ENCODE measurements around the gene PIK3R6. TPM values are rescaled to one million over a fixed set of nuclear protein-coding genes. Genes with fewer than 3 reads are reported as not detected.

PIK3R6 gene
- total and polyA plus RNA-seq, 2 experiments from 2014 or later, result 0.11 to 0.24 TPM

DNA sequence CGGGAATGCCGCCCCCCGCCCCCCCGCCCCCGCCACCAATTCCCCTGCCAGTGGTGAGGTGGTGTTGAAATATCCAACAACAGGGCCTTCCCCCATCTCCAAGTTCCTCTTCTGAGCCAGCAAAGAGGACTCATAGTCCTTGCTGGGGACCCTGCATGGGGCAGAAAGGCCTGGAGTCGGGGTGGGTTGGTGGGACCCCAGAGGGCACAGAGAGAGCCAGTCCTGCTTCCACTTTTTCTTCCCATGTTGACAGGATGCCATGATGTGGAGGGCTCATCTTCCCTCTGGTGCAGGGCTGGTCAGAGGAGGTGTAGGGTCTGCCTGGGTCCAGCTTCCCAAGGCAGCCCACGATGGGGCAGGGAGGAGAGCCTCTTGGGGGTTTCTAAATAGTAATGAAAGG is 49.0 kb upstream of the PIK3R6 start (continued):
- TF ChIP-seq EZH2phosphoT487 (IDR thresholded peaks at IDR 0.05; ENCODE audit: unreplicated experiment), result no peak
- TF ChIP-seq, protein P1, sequence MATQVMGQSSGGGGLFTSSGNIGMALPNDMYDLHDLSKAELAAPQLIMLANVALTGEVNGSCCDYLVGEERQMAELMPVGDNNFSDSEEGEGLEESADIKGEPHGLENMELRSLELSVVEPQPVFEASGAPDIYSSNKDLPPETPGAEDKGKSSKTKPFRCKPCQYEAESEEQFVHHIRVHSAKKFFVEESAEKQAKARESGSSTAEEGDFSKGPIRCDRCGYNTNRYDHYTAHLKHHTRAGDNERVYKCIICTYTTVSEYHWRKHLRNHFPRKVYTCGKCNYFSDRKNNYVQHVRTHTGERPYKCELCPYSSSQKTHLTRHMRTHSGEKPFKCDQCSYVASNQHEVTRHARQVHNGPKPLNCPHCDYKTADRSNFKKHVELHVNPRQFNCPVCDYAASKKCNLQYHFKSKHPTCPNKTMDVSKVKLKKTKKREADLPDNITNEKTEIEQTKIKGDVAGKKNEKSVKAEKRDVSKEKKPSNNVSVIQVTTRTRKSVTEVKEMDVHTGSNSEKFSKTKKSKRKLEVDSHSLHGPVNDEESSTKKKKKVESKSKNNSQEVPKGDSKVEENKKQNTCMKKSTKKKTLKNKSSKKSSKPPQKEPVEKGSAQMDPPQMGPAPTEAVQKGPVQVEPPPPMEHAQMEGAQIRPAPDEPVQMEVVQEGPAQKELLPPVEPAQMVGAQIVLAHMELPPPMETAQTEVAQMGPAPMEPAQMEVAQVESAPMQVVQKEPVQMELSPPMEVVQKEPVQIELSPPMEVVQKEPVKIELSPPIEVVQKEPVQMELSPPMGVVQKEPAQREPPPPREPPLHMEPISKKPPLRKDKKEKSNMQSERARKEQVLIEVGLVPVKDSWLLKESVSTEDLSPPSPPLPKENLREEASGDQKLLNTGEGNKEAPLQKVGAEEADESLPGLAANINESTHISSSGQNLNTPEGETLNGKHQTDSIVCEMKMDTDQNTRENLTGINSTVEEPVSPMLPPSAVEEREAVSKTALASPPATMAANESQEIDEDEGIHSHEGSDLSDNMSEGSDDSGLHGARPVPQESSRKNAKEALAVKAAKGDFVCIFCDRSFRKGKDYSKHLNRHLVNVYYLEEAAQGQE (IDR thresholded peaks at IDR 0.05; ENCODE audit: unreplicated experiment), result no peak
- no peak for TF ChIP-seq STAT1 (IDR thresholded peaks at IDR 0.05; ENCODE audit: unreplicated experiment)
- TF ChIP-seq JUNB (IDR thresholded peaks at IDR 0.05; ENCODE audit: unreplicated experiment), result no peak

GRCh38 chr17:8914554-8914953 is 47.1 kb upstream of the PIK3R6 start:
- Mint-ChIP-seq H3K4me1 (no peaks in the 10 kb centered on the region), H3K4me3 (no peak overlapping the region), H3K36me3 (ENCODE audit: low read depth) (peaks cover 9% of the 10 kb centered on the region), H3K27ac (no peak overlapping the region), H3K27me3 (ENCODE audit: insufficient read depth, low read depth, poor library complexity) (peaks cover 12% of the 10 kb centered on the region), H3K9me3 (peaks cover 17% of the 10 kb centered on the region)
- Histone ChIP-seq H3K4me1 (ENCODE audit: insufficient read depth) (no peaks in the 10 kb centered on the region), H3K4me3 (no peak overlapping the region), H2AFZ (no peak overlapping the region), H3F3A (replicated peaks; ENCODE audit: low read depth) (no peaks in the 10 kb centered on the region), H3K9me2 (ENCODE audit: insufficient read depth) (peaks cover 4% of the 10 kb centered on the region; the same call in 1 of the 2 replicates), H3K36me3 (ENCODE audit: insufficient read depth) (no peaks in the 10 kb centered on the region), H4K20me1 (replicated peaks; ENCODE audit: insufficient read depth) (no peaks in the 10 kb centered on the region), H3K79me2 (replicated peaks; ENCODE audit: insufficient read depth) (no peaks in the 10 kb centered on the region), H3K27me3 (ENCODE audit: insufficient read depth) (no peaks in the 10 kb centered on the region), H3K27ac (ENCODE audit: low read depth) (no peak overlapping the region), H3K4me2 (no peak overlapping the region)
- no peak for ATAC-seq
- DNase-seq (ENCODE audit: low spot score), result no peak
- TF ChIP-seq EZH2phosphoT487 (IDR thresholded peaks at IDR 0.05; ENCODE audit: unreplicated experiment) (no peak), POLR2AphosphoS5 (IDR thresholded peaks at IDR 0.05; ENCODE audit: low read depth) (no peak), JUNB (IDR thresholded peaks at IDR 0.05; ENCODE audit: unreplicated experiment) (no peak), CREB1 (CRISPR knock-in tag; IDR thresholded peaks at IDR 0.05; ENCODE audit: low read depth) (no peak), NANOG (IDR thresholded peaks at IDR 0.05; ENCODE audit: borderline replicate concordance) (no peak), ZNF114 (CRISPR knock-in tag; IDR thresholded peaks at IDR 0.05) (no peak), ZNF331 (CRISPR knock-in tag; IDR thresholded peaks at IDR 0.05; ENCODE audit: low read depth) (no peak), EZH2 (IDR thresholded peaks at IDR 0.05; ENCODE audit: low read depth, unreplicated experiment) (no peak), STAT1 (IDR thresholded peaks at IDR 0.05; ENCODE audit: unreplicated experiment) (no peak)
- TF ChIP-seq, protein P2, sequence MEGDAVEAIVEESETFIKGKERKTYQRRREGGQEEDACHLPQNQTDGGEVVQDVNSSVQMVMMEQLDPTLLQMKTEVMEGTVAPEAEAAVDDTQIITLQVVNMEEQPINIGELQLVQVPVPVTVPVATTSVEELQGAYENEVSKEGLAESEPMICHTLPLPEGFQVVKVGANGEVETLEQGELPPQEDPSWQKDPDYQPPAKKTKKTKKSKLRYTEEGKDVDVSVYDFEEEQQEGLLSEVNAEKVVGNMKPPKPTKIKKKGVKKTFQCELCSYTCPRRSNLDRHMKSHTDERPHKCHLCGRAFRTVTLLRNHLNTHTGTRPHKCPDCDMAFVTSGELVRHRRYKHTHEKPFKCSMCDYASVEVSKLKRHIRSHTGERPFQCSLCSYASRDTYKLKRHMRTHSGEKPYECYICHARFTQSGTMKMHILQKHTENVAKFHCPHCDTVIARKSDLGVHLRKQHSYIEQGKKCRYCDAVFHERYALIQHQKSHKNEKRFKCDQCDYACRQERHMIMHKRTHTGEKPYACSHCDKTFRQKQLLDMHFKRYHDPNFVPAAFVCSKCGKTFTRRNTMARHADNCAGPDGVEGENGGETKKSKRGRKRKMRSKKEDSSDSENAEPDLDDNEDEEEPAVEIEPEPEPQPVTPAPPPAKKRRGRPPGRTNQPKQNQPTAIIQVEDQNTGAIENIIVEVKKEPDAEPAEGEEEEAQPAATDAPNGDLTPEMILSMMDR (conservative IDR thresholded peaks at IDR 0.05; ENCODE audit: low read depth in 2 of 2), result no peak
- TF ChIP-seq, protein P3, sequence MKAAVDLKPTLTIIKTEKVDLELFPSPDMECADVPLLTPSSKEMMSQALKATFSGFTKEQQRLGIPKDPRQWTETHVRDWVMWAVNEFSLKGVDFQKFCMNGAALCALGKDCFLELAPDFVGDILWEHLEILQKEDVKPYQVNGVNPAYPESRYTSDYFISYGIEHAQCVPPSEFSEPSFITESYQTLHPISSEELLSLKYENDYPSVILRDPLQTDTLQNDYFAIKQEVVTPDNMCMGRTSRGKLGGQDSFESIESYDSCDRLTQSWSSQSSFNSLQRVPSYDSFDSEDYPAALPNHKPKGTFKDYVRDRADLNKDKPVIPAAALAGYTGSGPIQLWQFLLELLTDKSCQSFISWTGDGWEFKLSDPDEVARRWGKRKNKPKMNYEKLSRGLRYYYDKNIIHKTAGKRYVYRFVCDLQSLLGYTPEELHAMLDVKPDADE (IDR thresholded peaks at IDR 0.05), result no peak
- TF ChIP-seq, protein P1 (IDR thresholded peaks at IDR 0.05; ENCODE audit: unreplicated experiment), result no peak
